ENCODE measurements around the gene TMEM63C.

TMEM63C gene

GRCh38 chr14:77199590-77199989 lies 18.0 kb downstream of the TMEM63C start:
- no peak for DNase-seq

GRCh38 chr14:77200406-77200985 lies 18.9 kb downstream of the TMEM63C start:
- no peak for DNase-seq

- DNase-seq: no peak
Observed at GRCh38 chr14:77201696-77202095, 20.1 kb downstream of the TMEM63C start.

GRCh38 chr14:77203611-77204458 lies 22.2 kb downstream of the TMEM63C start:
- no peak for DNase-seq

GRCh38 chr14:77204459-77204771 lies 22.8 kb downstream of the TMEM63C start:
- no peak for DNase-seq

- DNase-seq: no peak
Observed at GRCh38 chr14:77204907-77205306, 23.3 kb downstream of the TMEM63C start.

GRCh38 chr14:77205566-77205965 lies 24.0 kb downstream of the TMEM63C start:
- no peak for DNase-seq

GRCh38 chr14:77206261-77206824 lies 24.7 kb downstream of the TMEM63C start:
- DNase-seq: no peak

- no peak for DNase-seq
Observed at GRCh38 chr14:77206877-77207389, 25.3 kb downstream of the TMEM63C start.

- DNase-seq: peak; percentile 58
Observed at GRCh38 chr14:77208291-77208978, 26.8 kb downstream of the TMEM63C start.

- DNase-seq: no peak
Observed at GRCh38 chr14:77208979-77209318, 27.4 kb downstream of the TMEM63C start.

GRCh38 chr14:77212097-77212870 lies 30.7 kb downstream of the TMEM63C start:
- DNase-seq: no peak

- DNase-seq: peak; percentile 38
Observed at GRCh38 chr14:77212943-77213678, 31.5 kb downstream of the TMEM63C start.

- DNase-seq: no peak
Observed at GRCh38 chr14:77213679-77214016, 32.0 kb downstream of the TMEM63C start.

GRCh38 chr14:77214216-77214615 lies 32.6 kb downstream of the TMEM63C start:
- DNase-seq: no peak

GRCh38 chr14:77217551-77217950 lies 36.0 kb downstream of the TMEM63C start:
- DNase-seq: no peak

GRCh38 chr14:77219591-77219990 lies 38.0 kb downstream of the TMEM63C start:
- DNase-seq: no peak

GRCh38 chr14:77220246-77221017 lies 38.8 kb downstream of the TMEM63C start:
- DNase-seq: no peak

GRCh38 chr14:77221241-77221871 lies 39.8 kb downstream of the TMEM63C start:
- DNase-seq: no peak

GRCh38 chr14:77222546-77223225 lies 41.1 kb downstream of the TMEM63C start:
- DNase-seq: no peak

All from right kidney (tissue), 1 donor.